GM21619 (cell line): ENCODE measurements around the gene PPP1R9A.

ENCODE experiments used
- ATAC-seq: cut with Tn5 transposase; IDR thresholded peaks from one replicate; pipeline ENCODE4 v1.9.1; 2021; ENCODE audit not compliant: unreplicated experiment

Gene PPP1R9A

DNA sequence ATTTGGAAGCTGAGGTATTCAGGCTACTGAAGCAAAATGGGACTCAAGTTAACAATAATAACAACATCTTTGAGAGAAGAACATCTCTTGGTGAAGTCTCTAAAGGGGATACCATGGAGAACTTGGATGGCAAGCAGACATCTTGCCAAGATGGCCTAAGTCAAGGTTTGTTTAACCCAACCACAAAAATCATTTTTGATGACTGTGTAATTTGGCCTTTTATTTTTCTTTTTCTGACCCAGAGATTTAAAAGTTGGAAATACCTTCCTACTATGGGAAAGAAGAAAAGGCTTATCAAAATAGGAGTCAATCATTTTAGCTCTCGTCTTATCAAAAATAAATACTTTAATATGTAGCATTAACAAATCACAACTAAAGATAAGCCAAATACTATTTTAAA is 344.6 kb downstream of the PPP1R9A start:
- ATAC-seq: no peak

DNA sequence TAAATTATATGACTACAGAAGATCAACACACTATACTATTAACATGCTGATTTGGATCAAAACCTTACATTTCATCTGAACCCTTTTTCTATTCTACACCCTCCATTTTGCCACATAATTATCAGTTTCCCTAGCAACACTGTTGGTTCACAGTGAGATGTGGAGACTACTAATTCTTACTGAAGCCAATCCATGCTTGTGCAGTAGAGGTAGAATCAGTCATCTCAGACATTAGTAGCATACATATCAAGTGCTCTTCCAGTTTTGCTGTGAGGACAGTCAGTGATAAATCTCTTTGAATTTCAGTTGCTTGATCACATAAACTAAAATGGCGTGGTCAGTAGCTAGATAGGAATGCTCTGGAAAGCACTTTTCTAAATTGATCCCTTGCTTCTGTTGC is 346.6 kb downstream of the PPP1R9A start:
- no peak for ATAC-seq

DNA sequence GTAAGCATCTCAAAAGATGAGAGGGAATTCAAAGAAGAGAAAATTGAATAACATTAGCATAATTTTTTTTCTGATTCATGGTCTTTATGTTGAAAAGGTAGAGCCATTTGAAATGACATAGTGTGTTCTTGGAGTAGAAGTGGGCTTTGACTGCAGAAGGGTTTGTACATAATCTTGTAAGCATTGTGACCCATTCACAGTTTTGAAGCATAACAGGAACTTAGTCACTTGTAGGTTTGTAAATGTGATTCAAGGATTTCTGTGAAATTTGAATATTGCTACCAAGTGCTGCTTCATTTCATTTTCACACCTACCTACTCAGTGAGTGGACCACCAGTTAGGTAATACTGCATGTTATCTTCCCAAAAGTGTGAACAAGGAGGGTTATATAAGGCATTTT is 348.3 kb downstream of the PPP1R9A start:
- no peak for ATAC-seq

DNA sequence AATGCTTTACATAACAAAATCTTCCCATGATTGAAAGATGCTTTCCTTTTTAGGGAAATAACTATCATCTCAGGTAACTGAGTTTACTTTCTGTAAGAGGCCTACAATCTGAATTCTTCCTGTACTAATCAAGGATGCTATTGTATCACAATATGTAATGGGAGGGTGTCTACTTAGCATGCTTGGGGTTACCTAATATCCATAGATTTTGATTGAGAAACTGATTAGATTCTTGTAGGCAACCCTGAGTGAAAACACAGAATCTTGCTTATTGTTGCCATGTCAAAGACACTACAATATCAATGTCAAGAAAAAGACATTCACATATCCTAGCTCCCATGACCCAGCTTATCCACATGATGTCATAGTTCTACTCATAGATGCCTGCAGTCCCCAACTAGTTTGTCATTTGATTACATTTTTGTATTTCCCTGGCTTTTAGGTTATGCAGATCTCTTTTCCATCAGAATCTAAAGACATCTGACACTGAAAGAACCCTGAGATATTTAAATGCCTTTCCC is 354.6 kb downstream of the PPP1R9A start:
- ATAC-seq: no peak

DNA sequence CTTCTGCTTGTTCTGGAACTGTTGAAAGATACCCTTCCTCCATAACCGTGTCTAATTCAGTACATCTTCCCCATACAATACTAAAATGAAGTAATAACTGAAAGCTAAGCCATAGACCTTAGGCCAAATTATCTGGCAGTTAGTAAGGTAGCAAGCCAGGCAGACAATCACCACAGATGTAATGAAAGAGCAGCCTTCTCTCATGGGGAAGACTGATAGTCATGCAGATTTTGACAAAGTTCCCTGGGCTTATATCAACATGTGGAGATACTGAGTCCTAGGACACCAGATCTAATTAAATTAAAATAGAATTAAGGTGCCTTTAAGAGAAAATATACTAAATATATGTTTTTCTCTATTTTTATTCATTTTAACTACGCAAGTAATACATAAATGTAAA is 355.5 kb downstream of the PPP1R9A start:
- ATAC-seq: no peak

DNA sequence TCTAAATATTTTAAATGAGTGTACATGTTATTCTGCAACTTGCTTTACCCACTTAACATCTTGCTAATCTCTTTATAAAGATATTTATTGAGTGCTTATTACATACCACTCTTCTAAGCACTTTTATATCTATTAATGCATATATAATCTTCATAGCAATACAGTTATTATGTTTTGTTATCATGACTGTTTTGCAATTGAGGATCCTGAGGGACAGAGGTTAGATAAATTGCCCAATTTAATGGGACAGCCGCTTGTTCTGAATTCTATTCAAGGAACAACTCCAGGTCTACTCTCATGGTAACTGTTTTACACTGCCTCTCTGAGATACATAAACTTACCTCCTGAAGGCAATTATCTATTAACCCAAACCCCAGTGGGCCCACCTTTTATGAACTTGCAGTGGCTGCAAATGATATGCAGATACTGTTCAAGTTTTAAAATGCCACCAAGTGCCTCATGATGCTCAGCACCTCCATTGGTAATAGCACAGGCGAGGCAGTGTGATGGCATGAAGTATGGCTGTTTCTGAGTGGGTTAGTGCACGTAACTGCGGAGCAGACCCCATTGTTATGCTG is 356.5 kb downstream of the PPP1R9A start:
- no peak for ATAC-seq

DNA sequence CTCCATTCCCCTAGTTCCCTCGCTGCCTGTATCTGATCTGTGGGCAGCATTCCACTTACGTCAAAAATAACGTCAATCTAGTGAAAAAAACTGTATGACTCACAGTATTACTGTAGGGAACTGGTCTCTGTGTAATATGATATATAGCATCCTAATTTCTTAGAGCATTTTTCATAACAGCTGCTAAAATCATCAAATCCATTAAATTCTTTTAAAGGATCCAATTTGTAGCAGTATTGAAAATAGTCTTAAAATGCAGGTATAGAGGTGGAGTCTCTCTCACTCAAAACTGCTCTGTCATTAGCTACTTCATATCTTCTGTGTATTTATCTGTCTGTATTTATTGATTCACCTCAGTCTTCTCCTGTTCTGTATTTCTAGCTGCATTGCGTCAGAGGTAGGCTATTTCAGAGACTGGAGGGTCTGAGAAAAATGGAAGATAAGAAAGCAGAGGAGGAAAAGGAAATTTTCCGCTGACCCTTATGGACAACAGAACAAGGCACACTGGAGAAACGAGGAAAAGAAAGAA is 357.0 kb downstream of the PPP1R9A start:
- no peak for ATAC-seq

DNA sequence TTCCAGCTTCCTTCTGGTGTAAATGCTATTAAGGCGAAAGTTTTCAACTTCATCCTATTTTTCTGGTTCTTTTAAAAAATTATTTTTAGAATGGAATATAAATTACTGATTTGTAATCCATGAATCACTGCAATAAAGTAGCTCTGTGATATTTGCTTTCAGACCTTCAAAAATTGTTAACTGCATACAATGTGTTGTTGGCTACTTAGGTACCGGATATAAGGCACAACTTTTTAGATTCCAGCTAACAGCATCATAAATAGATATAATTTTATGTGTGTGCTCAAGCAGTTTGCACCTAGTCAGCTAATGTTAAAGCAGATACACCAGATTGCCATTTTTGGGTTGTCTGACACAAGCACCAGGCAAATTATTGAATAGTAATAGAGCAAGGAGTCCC is 358.2 kb downstream of the PPP1R9A start:
- ATAC-seq: no peak

DNA sequence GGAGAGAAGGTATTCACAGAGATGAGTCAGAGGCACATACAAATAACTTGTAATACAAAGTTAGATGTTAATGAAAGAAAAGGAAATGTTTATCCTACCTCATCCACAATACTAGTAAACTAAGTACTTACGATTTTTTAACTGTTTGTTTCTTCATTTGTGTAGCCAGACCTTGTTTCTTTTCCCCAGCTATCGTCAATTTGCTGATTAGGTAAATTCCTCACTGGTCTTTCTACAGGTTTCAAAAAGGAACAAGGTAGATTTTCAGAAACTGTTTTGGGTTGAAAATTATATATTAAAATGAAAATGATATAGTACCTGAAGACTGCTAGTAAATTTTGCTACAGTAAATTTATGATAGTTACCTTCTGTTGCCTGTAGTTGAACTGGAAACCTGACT is 360.4 kb downstream of the PPP1R9A start:
- ATAC-seq: no peak

DNA sequence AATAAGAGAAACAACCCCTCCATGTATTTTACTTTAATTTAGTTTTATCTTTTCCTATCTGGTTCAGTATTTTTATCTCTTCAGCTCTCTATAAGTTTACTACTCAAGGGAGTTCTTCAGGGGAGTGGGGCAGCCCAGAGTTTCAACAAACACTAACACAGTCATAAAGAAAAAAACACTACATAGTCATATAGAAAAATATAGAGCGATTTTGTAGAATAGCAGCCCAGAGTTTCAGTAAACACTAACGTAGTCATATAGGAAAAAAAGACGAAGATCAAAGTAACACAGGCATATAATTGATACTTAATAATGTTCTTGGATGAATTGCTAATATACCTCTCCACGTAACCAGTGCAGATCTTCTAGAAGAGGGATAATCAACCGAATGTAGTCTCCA is 362.2 kb downstream of the PPP1R9A start:
- ATAC-seq: no peak

DNA sequence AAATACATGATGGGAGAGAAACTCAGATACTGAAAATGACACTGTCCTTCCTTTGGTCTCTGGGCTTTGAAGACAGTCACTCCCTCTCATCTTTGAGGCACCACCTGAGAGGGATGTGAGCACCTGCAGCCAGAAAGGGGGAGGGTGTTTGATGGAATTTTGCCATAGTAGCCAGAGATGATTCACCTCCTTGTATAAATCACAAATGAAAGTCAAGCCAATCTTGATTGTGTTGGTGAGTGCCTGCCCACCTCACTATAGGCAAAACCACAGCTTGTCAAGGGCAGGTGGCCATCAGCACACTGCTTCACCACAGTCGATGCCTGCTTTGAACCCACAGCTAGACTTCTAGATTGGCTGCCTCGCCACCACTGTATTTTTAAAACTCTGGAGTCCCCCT is 368.7 kb downstream of the PPP1R9A start:
- ATAC-seq: no peak

DNA sequence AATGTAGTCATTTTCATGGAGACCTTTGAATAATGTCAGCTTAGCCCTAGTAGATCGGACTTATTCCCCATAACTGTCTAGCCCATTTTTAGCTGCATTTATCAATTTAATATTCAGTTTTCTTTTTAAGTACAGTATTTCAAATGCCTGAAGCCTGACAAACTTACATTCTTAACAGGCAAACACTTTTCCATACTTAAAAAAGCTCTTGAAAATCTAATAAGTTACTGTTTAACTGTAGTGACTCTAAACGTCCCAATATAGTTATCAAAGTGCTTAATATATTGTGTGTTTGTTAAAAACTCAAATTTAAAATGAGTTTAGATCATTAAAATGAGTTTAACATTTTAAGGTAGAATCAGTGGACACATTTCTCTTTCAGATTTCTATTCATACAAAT is 372.0 kb downstream of the PPP1R9A start:
- ATAC-seq: no peak

DNA sequence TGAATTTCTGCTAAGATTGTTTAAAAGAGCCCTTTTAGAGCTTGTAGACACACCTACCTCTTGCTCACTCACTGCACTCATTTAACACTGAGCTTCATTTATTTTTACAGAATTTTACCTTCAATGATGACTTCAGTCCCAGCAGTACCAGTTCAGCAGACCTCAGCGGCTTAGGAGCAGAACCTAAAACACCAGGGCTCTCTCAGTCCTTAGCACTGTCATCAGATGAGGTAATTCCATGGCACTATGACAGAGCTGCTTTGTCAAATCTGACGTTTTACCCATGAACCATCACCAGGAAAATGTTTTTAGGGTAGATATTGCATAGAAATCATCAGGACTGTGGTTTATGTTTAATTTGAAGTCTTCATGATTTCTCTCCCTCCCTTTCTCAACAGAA is 378.7 kb downstream of the PPP1R9A start:
- no peak for ATAC-seq

DNA sequence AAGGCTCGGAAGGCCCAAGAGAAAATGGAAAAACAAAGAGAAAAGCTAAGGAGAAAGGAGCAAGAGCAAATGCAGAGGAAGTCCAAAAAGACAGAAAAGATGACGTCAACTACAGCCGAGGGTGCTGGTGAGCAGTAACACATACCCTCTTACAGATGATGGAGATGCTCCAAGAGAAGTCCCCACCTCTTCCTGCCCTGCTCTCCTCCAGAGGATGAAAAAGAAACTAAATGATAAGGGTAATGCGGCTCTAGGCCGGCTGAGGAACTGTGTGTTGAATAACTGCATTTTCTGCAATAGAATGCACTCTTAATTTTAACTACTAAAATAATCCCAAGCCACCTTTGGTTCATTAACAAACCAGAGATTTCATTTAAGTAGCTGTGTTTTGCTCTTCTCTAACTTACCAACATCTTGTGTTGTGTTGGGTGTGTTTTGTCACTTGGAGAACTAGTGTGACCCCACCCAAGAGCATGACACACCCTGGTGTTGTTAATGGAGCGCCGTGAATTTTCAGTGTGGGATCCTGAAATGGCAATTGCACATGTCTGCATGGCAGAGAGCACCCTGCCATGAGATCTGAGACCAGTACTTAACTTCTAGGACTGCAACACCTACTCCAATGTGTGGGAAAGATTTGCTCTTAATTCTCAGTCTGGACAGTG is 382.9 kb downstream of the PPP1R9A start:
- ATAC-seq: no peak

DNA sequence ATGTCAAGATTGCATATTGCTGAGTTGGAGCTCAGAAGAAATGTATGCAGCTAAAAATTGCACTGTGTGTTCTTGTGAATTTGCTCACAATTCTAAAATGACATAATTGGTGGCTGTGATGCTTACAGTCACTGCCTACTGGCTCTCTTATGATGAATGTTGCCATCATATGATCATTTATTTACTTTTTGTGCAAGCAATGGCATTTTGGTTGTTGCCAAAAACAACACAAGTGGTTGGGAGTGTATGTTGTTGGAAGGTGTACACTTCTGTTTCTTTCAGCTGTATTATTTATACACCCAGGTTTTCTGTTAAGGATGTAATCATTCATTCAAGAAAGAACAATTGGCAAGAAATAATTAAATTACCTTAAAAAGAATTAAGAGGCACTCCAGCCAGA is 388.0 kb downstream of the PPP1R9A start:
- ATAC-seq: no peak

DNA sequence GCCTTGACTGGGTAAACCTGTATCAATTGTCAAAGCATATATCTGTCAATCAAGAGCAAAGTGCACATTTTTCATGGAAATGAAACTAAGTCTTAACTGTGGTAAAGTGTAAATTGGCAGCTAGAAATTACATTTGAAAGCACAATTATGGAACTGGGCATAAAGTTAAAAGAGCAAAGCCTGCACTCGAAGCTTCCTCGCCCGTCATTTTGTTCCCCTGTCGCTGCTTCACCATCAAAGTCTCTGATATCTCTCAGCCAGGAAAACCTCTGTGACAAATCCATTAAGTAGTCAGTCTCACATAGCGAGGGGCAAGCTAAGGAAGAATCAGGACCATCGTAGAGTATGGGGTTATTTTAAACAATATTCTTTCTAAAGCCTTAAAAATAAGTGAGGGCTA is 389.1 kb downstream of the PPP1R9A start:
- no peak for ATAC-seq

DNA sequence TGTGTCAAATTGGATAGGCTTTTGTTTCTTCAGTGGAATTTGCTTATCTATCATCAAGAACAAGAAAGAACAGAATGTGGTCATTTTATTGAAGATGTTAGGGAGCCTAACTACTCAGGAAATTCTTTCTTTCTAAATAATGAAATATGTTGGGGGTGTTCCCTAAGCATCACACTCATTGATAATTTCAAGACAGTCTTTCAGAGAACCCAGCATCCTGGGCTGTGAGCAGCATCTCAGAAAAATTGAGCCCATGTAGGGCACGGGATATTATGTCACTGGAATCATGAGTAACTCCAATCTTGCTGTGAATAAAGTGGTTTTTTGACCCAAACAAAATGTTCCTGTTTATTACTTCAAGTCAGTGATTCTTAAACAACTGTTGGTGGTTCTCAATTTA is 389.6 kb downstream of the PPP1R9A start:
- no peak for ATAC-seq

DNA sequence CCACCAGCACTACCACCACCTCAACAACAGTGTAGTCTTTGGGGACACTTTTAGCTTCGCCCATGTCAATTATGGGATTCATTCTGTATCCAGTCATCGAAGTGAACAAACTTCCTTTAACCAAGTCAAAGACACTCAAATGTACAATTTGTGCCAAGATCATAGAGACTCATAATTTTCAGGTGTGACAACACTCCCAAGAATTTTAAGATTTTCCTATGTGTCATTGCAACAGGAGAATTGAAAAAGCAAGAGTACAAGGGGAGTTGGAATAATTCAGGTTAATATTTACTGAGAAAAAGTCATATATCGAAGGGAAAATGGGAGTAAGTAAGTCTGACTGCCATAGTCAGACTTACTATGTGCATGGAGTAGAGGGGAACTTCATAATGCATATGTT is 390.7 kb downstream of the PPP1R9A start:
- no peak for ATAC-seq

DNA sequence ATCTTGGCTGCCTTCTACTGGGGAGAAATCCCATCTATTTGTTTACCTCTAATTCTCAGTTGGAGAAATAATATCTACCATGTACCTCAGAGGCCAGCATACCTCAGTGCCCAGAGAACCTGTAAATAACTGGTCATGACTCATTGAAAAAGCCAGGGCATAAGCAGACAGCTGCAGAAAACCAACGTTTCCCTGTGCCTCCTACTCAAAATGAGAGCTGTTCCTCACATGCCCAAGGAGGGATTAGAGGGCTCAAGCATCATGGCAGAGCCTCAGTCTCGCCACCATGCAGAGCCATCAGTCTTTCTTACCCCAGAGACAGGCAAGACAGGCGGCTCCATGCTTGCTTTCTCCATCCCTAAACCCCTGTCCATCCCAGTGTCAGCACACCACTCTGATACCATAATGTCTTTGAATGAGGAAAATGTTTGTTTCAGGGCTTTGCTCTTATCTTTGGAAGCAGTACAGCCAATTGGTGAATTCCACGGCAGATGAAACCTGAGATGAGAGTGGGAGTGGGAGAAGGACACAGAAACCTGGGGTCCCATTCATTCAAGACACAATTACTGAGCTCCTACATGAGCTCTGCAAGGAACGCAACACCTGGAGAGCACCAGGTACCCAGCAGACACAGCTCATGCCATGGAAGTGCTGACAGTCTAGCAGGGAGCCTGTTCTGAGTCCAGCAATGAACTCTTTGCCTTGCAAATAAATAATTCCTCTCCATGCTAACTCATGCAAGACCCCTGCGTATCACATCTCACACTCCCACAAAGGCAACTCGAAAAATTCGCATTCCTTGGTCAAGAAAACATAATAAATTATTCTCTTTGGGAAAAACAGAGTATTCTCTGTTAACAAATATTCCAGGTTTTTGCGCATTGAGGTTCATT is 395.9 kb downstream of the PPP1R9A start:
- no peak for ATAC-seq

DNA sequence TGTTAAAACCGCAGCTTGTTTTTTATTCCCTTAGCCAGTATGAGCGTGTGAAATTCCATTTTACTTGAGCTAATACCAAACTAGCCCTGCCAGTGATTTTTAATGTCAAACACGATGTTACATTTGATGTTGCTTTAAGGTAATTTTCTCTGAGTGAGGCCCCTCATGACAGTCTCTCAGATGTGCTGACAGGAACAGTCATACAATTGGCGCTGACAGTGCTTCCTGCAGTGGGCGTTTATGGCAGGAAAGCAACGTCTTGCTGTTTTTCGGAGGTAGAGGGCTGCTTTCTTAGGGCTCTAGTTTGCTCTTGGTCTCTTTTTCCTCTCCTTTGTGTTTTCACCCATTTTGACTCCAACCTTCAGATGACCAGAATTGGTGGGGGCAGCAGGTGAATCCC is 397.6 kb downstream of the PPP1R9A start:
- no peak for ATAC-seq

DNA sequence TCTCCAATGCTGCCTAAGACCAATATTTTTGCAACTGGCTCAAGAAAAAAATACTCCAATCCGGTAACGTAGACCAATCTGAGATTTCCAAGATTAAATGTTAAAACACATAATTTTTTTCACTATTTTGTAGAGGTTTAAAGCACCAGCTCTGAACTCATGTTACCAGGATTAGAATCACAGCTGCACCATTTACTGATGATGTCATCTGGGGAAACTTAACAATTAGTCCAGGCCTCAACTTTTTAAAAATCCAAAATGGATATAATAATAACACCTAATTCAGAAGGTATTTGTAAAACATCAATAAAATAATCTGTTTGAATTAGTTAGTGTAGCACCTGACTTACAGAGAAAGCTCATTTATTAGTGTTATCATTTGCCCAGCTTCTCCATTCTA is 402.6 kb downstream of the PPP1R9A start:
- ATAC-seq: no peak

DNA sequence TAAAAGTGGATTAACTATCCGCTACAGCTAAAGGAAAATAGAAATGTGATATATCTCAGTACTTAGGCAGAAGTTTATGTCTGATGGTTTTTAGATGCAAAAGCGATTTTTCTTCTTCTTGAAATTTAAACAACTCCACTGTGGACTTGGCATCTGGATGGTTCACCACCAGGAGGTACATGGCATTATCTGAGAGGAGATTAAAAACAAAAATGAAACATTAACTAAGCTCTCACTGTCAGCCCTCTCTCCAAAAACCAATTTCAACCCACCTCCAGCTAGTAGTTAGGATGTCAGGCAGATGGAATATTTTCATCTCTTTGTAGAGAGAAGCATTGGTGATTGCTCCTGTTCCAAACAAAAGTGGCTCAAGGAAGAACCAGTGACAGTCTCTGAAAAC is 404.0 kb downstream of the PPP1R9A start:
- ATAC-seq: no peak
